ENCODE data around the gene TNFAIP8L3. TPM values are rescaled to one million over a fixed set of nuclear protein-coding genes. Genes with fewer than 3 reads are reported as not detected.

TNFAIP8L3 gene
- total and polyA plus RNA-seq, 2 donors: 0.47 to 4.7 TPM

DNA sequence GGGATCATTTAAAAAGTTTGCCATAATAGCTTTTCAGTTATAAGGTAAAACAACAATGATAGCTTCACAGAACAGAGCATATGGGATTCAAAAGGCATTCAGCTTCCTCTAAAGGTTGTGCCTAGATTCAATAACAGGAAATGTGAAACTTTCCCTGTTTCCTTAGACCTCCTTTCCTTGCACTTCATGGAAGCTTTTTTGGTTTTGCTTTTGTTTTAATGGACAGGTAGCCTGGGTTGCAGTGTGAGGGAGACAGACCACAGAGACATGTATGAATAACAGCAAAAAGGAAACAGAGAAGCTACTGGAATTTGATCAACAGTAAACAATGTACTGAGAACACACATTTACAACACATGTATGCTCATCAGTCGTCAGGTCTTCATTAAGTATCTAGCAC lies 2.3 kb upstream of the TNFAIP8L3 start:
- no peak for DNase-seq (ENCODE audit: low read depth in 6 of 9, low spot score in 9 of 9)
- Histone ChIP-seq H3K4me1 (ENCODE audit: control insufficient read depth in 2 of 2, insufficient read depth in 2 of 2, low read length in 2 of 2) (no peaks in the 10 kb centered on the region), H3K36me3 (ENCODE audit: control insufficient read depth in 2 of 2, insufficient read depth in 2 of 2, low read length in 1 of 2) (no peaks in the 10 kb centered on the region), H3K27me3 (ENCODE audit: control insufficient read depth in 2 of 2, insufficient read depth in 1 of 2, low read length in 1 of 2) (peaks cover 44 to 64% of the 10 kb centered on the region in 2 donors), H3K9me3 (ENCODE audit: control insufficient read depth in 2 of 2, insufficient read depth in 1 of 2, low read length in 1 of 2) (no peaks in the 10 kb centered on the region), H3K4me3 (ENCODE audit: low read length in 2 of 2) (no peak overlapping the region), H3K27ac (ENCODE audit: low read depth in 1 of 2, low read length in 1 of 2) (no peak overlapping the region)
- 71% methylated on average over 1 of the region's 1 CpG for whole genome bisulfite sequencing

DNA sequence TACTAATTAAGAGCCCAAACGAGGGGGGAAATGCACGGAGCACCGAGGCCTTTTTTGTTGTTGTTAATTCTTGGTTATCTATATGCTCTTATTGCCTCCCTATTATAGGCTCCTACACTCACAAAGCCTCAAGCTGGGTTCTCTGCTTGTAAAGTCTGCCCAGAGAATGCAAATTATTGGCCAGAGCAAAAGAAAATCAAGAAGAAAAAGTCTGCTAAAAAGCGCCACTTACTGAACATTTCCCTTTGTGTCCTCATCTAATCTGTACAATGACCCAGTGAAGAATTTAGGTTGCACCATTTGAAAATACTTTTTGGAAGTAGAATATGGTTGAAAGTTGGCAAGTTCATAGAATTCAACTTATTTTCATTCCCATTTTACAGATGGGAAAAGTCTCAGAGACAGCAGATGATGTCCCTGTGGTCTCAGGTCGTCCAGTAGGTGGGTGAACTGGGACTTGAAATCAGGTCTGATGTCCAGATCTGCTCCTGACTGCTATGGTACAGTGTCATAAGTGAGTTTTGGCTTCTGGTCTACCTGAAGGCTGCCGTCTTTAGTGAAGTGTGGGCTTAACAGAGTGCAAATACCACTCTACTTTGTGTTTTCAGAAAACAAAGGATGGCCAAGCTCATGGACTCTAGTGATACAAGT lies 1.1 kb upstream of the TNFAIP8L3 start:
- Histone ChIP-seq H3K4me3 (ENCODE audit: low read length in 2 of 2) (no peak overlapping the region), H3K27ac (ENCODE audit: low read depth in 1 of 2, low read length in 1 of 2) (no peak overlapping the region), H3K9me3 (ENCODE audit: control insufficient read depth in 2 of 2, insufficient read depth in 1 of 2, low read length in 1 of 2) (no peaks in the 10 kb centered on the region), H3K36me3 (ENCODE audit: control insufficient read depth in 2 of 2, insufficient read depth in 2 of 2, low read length in 1 of 2) (no peaks in the 10 kb centered on the region), H3K4me1 (ENCODE audit: control insufficient read depth in 2 of 2, insufficient read depth in 2 of 2, low read length in 2 of 2) (no peaks in the 10 kb centered on the region), H3K27me3 (ENCODE audit: control insufficient read depth in 2 of 2, insufficient read depth in 1 of 2, low read length in 1 of 2) (peaks cover 49 to 75% of the 10 kb centered on the region in 2 donors)
- DNase-seq (ENCODE audit: low read depth in 6 of 9, low spot score in 9 of 9): no peak
- 51% methylated on average over 6 of the region's 6 CpGs for WGBS

DNA sequence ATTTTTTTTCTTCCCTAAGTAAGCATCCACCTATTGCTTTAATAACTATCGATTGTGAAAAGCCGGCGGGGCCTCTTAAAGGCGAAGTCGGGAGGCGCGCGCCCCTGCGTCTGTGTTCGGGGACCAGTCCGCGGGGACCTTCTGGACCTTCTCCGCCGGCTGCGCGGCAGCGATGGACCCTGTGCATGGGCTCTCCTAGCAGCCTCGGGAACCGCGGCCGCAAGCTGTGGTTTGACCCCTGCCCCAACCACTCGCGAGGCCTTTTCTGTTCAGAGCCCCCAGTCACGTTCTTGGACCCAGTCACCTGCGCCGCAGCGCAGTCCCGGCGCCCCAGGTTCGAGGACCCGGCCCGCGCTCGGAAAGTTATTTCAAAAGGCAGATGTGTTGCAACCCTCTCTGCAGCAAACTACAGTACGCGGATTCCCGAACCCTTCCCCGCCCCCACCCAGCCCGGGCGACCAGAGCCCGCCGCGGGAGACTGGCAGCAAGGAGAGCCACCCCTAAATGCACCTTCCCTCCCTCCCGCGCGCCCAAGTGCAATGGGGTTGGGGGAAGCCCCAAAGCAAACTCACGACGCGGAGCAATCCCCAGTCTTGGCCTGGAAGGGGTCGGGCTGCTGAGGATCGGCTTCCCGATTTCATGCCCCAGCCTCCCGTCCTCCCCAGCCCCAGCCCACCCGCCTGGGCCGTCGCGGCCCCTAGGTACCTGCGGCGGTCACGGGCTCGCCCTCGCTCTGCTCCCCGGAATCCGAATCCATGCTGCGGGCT lies 684 bp downstream of the TNFAIP8L3 start:
- 2% methylated on average over 65 of the region's 65 CpGs for WGBS
- DNase-seq (ENCODE audit: low read depth in 6 of 9, low spot score in 9 of 9): no peak
- H3K4me3 ChIP-seq (ENCODE audit: low read length in 2 of 2): peak overlapping the region in 1 of 2 donors; percentile 36
- H3K27me3 ChIP-seq (ENCODE audit: control insufficient read depth in 2 of 2, insufficient read depth in 1 of 2, low read length in 1 of 2): peaks cover 54 to 83% of the 10 kb centered on the region in 2 donors
- no peaks in the 10 kb centered on the region for H3K4me1 ChIP-seq (ENCODE audit: control insufficient read depth in 2 of 2, insufficient read depth in 2 of 2, low read length in 2 of 2)
- H3K36me3 ChIP-seq (ENCODE audit: control insufficient read depth in 2 of 2, insufficient read depth in 2 of 2, low read length in 1 of 2): no peaks in the 10 kb centered on the region
- no peak overlapping the region for H3K27ac ChIP-seq (ENCODE audit: low read depth in 1 of 2, low read length in 1 of 2)
- H3K9me3 ChIP-seq (ENCODE audit: control insufficient read depth in 2 of 2, insufficient read depth in 1 of 2, low read length in 1 of 2): no peaks in the 10 kb centered on the region

DNA sequence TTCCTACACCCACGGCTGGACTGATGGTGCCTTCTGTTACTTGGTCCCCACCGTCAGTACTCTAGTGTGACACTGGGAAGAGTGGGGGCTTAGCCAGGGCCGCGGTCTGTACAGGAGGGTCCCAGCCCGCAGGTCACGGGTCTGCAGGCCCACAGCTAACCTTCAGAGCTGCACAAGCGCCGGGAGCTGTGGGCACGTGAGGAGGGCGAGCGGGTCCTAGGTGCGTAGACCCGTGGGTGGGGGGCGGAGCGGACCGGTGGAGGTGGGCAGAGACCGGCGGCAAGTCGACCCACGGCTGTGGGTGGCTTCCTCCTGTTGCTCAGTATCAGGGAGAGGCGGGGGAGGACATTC lies 1.2 kb downstream of the TNFAIP8L3 start:
- WGBS: 11% methylated on average over 21 of the region's 21 CpGs
- no peaks in the 10 kb centered on the region for H3K9me3 ChIP-seq (ENCODE audit: control insufficient read depth in 2 of 2, insufficient read depth in 1 of 2, low read length in 1 of 2)
- peaks cover 54 to 87% of the 10 kb centered on the region in 2 donors for H3K27me3 ChIP-seq (ENCODE audit: control insufficient read depth in 2 of 2, insufficient read depth in 1 of 2, low read length in 1 of 2)
- no peaks in the 10 kb centered on the region for H3K4me1 ChIP-seq (ENCODE audit: control insufficient read depth in 2 of 2, insufficient read depth in 2 of 2, low read length in 2 of 2)
- no peak for DNase-seq (ENCODE audit: low read depth in 6 of 9, low spot score in 9 of 9)
- no peak overlapping the region for H3K4me3 ChIP-seq (ENCODE audit: low read length in 2 of 2)
- no peaks in the 10 kb centered on the region for H3K36me3 ChIP-seq (ENCODE audit: control insufficient read depth in 2 of 2, insufficient read depth in 2 of 2, low read length in 1 of 2)
- H3K27ac ChIP-seq (ENCODE audit: low read depth in 1 of 2, low read length in 1 of 2): no peak overlapping the region

DNA sequence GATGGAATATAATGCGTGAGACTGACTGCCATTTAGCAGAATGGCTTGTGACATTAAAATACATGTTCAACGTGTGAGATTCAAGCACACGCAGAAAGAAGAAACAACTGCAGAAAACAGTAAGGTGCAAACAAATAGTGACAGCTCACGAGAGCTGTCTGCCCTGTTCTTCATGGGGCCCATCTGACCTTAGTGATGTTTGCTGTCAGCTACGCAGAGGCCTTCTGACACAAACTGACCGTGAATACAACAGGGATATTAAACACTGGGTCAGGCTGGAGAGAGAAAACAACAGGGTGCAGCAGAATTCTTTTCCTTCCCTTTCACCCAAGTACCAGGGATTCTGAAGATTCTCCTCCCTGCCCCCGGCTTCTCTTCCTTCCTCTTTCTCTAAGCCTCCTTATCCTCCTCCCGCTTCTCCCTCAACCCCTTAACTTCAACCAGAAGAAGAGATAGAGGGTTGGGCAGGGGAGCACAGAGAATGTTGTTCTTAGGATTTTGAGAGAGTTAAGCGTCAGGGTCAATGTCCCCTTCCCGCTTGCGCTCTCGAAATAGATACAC lies 2.1 kb downstream of the TNFAIP8L3 start:
- peaks cover 54 to 80% of the 10 kb centered on the region in 2 donors for H3K27me3 ChIP-seq (ENCODE audit: control insufficient read depth in 2 of 2, insufficient read depth in 1 of 2, low read length in 1 of 2)
- no peaks in the 10 kb centered on the region for H3K36me3 ChIP-seq (ENCODE audit: control insufficient read depth in 2 of 2, insufficient read depth in 2 of 2, low read length in 1 of 2)
- no peak for DNase-seq (ENCODE audit: low read depth in 6 of 9, low spot score in 9 of 9)
- H3K27ac ChIP-seq (ENCODE audit: low read depth in 1 of 2, low read length in 1 of 2): no peak overlapping the region
- H3K9me3 ChIP-seq (ENCODE audit: control insufficient read depth in 2 of 2, insufficient read depth in 1 of 2, low read length in 1 of 2): no peaks in the 10 kb centered on the region
- no peak overlapping the region for H3K4me3 ChIP-seq (ENCODE audit: low read length in 2 of 2)
- no peaks in the 10 kb centered on the region for H3K4me1 ChIP-seq (ENCODE audit: control insufficient read depth in 2 of 2, insufficient read depth in 2 of 2, low read length in 2 of 2)
- WGBS: 63% methylated on average over 12 of the region's 12 CpGs

DNA sequence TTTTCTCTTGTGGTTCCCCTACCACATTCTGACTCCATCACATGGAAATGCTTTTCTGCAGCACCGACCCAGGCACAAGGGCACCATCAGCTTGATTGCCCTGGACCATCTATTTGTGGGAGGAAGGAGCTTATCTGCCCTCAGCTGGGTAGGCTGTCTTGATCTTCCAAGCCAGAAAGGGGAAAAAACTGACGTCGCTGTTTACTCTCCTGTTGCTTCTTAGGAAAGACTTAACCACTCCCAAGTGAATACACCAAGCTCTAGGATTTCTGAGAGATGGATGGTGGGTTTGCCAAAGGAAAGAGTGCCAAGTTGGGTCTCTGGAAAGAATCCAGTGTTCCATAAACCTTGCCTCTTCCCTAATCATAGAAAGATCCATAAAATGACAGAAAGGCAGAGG lies 4.0 kb downstream of the TNFAIP8L3 start:
- no peaks in the 10 kb centered on the region for H3K36me3 ChIP-seq (ENCODE audit: control insufficient read depth in 2 of 2, insufficient read depth in 2 of 2, low read length in 1 of 2)
- no peaks in the 10 kb centered on the region for H3K9me3 ChIP-seq (ENCODE audit: control insufficient read depth in 2 of 2, insufficient read depth in 1 of 2, low read length in 1 of 2)
- no peak for DNase-seq (ENCODE audit: low read depth in 6 of 9, low spot score in 9 of 9)
- peaks cover 48 to 69% of the 10 kb centered on the region in 2 donors for H3K27me3 ChIP-seq (ENCODE audit: control insufficient read depth in 2 of 2, insufficient read depth in 1 of 2, low read length in 1 of 2)
- H3K27ac ChIP-seq (ENCODE audit: low read depth in 1 of 2, low read length in 1 of 2): no peak overlapping the region
- 80% methylated on average over 3 of the region's 3 CpGs for WGBS
- H3K4me3 ChIP-seq (ENCODE audit: low read length in 2 of 2): no peak overlapping the region
- H3K4me1 ChIP-seq (ENCODE audit: control insufficient read depth in 2 of 2, insufficient read depth in 2 of 2, low read length in 2 of 2): no peaks in the 10 kb centered on the region

DNA sequence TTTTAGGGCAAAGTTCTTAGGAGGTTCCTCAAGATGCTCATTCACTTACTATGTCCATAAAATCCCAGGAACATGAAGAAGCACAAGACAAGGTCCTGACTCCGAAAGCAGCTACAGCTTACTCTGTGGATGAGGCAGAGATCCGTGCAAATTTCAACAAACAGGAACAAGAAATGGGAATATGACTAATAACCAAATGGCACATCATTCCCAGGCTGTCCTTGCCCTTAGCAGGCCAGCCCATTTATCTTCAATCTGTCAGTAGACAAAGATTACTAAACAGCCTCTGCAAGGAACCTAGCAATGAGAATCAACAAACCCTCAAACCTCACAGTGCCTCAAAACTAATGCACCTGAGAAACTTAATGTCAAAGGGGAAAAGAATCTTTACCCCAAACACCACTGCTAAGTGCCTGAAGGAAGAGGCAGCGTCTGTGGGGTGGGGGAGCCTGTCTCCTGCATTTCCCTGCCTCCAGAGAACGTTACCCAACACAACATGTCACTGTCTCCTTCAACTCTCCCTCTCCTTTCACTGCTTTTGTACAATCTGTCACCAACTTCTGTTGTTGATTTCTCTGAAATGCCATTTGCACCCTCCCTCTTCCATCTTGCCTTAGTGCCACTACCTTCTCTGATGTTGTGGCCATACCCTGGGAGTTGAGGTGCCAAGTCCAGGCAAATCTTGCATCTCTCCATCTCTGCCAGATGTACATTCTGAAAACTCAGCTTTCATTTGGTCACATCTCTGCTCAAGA lies 4.8 kb downstream of the TNFAIP8L3 start:
- no peak for DNase-seq (ENCODE audit: low read depth in 6 of 9, low spot score in 9 of 9)
- peaks cover 39 to 60% of the 10 kb centered on the region in 2 donors for H3K27me3 ChIP-seq (ENCODE audit: control insufficient read depth in 2 of 2, insufficient read depth in 1 of 2, low read length in 1 of 2)
- no peaks in the 10 kb centered on the region for H3K4me1 ChIP-seq (ENCODE audit: control insufficient read depth in 2 of 2, insufficient read depth in 2 of 2, low read length in 2 of 2)
- no peak overlapping the region for H3K4me3 ChIP-seq (ENCODE audit: low read length in 2 of 2)
- H3K36me3 ChIP-seq (ENCODE audit: control insufficient read depth in 2 of 2, insufficient read depth in 2 of 2, low read length in 1 of 2): no peaks in the 10 kb centered on the region
- WGBS: 89% methylated on average over 4 of the region's 4 CpGs
- no peak overlapping the region for H3K27ac ChIP-seq (ENCODE audit: low read depth in 1 of 2, low read length in 1 of 2)
- no peaks in the 10 kb centered on the region for H3K9me3 ChIP-seq (ENCODE audit: control insufficient read depth in 2 of 2, insufficient read depth in 1 of 2, low read length in 1 of 2)

DNA sequence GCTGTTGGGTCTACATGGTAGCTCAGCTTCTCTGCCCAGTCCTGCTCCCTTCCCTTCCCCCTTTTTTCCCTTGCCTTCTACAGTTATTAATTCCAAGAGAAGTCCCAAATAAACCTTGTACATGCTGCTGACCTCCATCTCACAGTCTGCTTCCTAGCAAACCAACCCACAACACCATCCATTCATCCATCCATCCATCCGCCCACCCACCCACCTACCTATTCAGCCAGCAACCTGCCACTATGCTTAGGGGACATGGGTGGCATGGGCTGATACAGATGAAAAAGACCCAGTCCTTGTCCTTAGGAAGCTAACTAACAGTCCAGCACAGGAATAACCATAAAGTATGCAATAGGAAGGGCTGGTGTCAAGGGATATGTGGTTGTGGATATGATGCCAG lies 5.7 kb downstream of the TNFAIP8L3 start:
- no peaks in the 10 kb centered on the region for H3K36me3 ChIP-seq (ENCODE audit: control insufficient read depth in 2 of 2, insufficient read depth in 2 of 2, low read length in 1 of 2)
- DNase-seq (ENCODE audit: low read depth in 6 of 9, low spot score in 9 of 9): no peak
- 98% methylated on average over 1 of the region's 1 CpG for WGBS
- no peak overlapping the region for H3K4me3 ChIP-seq (ENCODE audit: low read length in 2 of 2)
- H3K27ac ChIP-seq (ENCODE audit: low read depth in 1 of 2, low read length in 1 of 2): no peak overlapping the region
- H3K4me1 ChIP-seq (ENCODE audit: control insufficient read depth in 2 of 2, insufficient read depth in 2 of 2, low read length in 2 of 2): no peaks in the 10 kb centered on the region
- no peaks in the 10 kb centered on the region for H3K9me3 ChIP-seq (ENCODE audit: control insufficient read depth in 2 of 2, insufficient read depth in 1 of 2, low read length in 1 of 2)
- peaks cover 31 to 54% of the 10 kb centered on the region in 2 donors for H3K27me3 ChIP-seq (ENCODE audit: control insufficient read depth in 2 of 2, insufficient read depth in 1 of 2, low read length in 1 of 2)

DNA sequence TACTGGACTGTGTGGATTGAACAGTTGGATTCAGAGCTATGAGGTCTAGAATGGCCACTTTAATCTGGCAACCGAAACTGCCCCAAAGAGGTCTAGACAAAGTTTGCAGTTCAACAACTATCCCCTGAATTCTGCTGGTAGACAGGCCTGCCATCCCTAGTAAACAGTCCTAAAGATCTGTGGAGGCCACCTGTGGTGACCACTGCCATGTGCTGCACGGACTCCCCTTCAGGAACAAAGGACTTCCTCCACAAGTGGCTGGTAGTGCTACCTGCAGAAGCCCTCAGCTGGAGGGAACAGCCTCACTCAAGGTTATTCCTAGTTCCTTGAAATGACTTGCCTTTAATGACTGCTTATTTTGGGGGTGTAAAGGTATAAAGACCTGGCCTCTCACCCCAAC lies 6.1 kb downstream of the TNFAIP8L3 start:
- Histone ChIP-seq H3K4me3 (ENCODE audit: low read length in 2 of 2) (no peak overlapping the region), H3K27me3 (ENCODE audit: control insufficient read depth in 2 of 2, insufficient read depth in 1 of 2, low read length in 1 of 2) (peaks cover 26 to 50% of the 10 kb centered on the region in 2 donors), H3K9me3 (ENCODE audit: control insufficient read depth in 2 of 2, insufficient read depth in 1 of 2, low read length in 1 of 2) (no peaks in the 10 kb centered on the region), H3K36me3 (ENCODE audit: control insufficient read depth in 2 of 2, insufficient read depth in 2 of 2, low read length in 1 of 2) (no peaks in the 10 kb centered on the region), H3K27ac (ENCODE audit: low read depth in 1 of 2, low read length in 1 of 2) (no peak overlapping the region), H3K4me1 (ENCODE audit: control insufficient read depth in 2 of 2, insufficient read depth in 2 of 2, low read length in 2 of 2) (no peaks in the 10 kb centered on the region)
- no peak for DNase-seq (ENCODE audit: low read depth in 6 of 9, low spot score in 9 of 9)
- whole genome bisulfite sequencing: 71% methylated on average over 2 of the region's 2 CpGs
